DND-41 (cell line): ENCODE measurements around the gene PTPRN2.

Experiments
- ATAC-seq: fragments of 200-7000 bp; cut with Tn5 transposase; 3 replicates; pipeline ENCODE4 v1.9.1; 2021; ENCODE audit warnings: low read depth; ENCODE audit not compliant: insufficient read depth
- DNase-seq: peaks from one replicate; pipeline ENCODE4 v3.0.0-alpha.2; 2020
- H2AFZ ChIP-seq: 2 replicates; pipeline ENCODE4 v1.6.0; 2012; ENCODE audit warnings: low read depth, low read length
- H3K27ac ChIP-seq: 2 replicates; pipeline ENCODE4 v1.5.1; 2012; ENCODE audit warnings: low read length, inconsistent platforms
- H3K27me3 ChIP-seq: fragments of 200-600 bp; sonication (generic); 2 replicates; pipeline ENCODE4 v1.6.0; 2012; ENCODE audit warnings: low read length, mild to moderate bottlenecking, inconsistent platforms; ENCODE audit not compliant: insufficient read depth, poor library complexity
- H3K36me3 ChIP-seq: 2 replicates; pipeline ENCODE4 v1.5.1; 2012; ENCODE audit warnings: low read length, inconsistent platforms; ENCODE audit not compliant: insufficient read depth
- H3K4me1 ChIP-seq: 2 replicates; pipeline ENCODE4 v1.5.1; 2012; ENCODE audit warnings: mild to moderate bottlenecking, low read length; ENCODE audit not compliant: insufficient read depth
- H3K4me2 ChIP-seq: 2 replicates; pipeline ENCODE4 v1.6.0; 2012; ENCODE audit warnings: mild to moderate bottlenecking, moderate library complexity, low read length, inconsistent platforms; ENCODE audit not compliant: insufficient read depth
- H3K4me3 ChIP-seq, 2 experiments: fragments of 200-600 bp in 1 of 2; shearing (Covaris generic) in 1 of 2; 2 replicates each; pipeline ENCODE4 v1.5.1; 2012 to 2016; ENCODE audit warnings: inconsistent platforms in 2 of 2, low read length in 2 of 2, mild to moderate bottlenecking in 2 of 2, low read depth in 1 of 2, moderate library complexity in 1 of 2
- H3K79me2 ChIP-seq: 2 replicates; pipeline ENCODE4 v1.6.0; 2012; ENCODE audit warnings: low read length, inconsistent platforms; ENCODE audit not compliant: insufficient read depth
- H3K9ac ChIP-seq: 2 replicates; pipeline ENCODE4 v1.6.0; 2012; ENCODE audit warnings: low read depth, mild to moderate bottlenecking, inconsistent platforms, low read length, moderate library complexity
- H3K9me3 ChIP-seq: 2 replicates; pipeline ENCODE4 v1.5.1; 2012; ENCODE audit warnings: low read length, moderate library complexity, mild to moderate bottlenecking, inconsistent platforms; ENCODE audit not compliant: insufficient read depth, severe bottlenecking
- H4K20me1 ChIP-seq: 2 replicates; pipeline ENCODE4 v1.6.0; 2012; ENCODE audit warnings: low read length; ENCODE audit not compliant: insufficient read depth
- CTCF ChIP-seq: IDR thresholded peaks from 2 replicates; pipeline ENCODE4 v1.5.1; 2012; ENCODE audit warnings: borderline replicate concordance, low read length, moderate library complexity, mild to moderate bottlenecking; ENCODE audit not compliant: poor library complexity, severe bottlenecking; ENCODE audit errors: extremely low read depth
- EZH2 ChIP-seq: IDR thresholded peaks from 3 replicates; pipeline ENCODE4 v1.6.1; 2012; ENCODE audit warnings: borderline replicate concordance, low read depth, mild to moderate bottlenecking, moderate library complexity, low read length, inconsistent platforms; ENCODE audit not compliant: severe bottlenecking

PTPRN2 gene

GRCh38 chr7:158506626-158507025 is 81.0 kb downstream of the PTPRN2 start:
- DNase-seq = no peak
- H3K9ac ChIP-seq = no peak overlapping the region
- no peak overlapping the region for H3K27ac ChIP-seq
- H3K4me1 ChIP-seq = peaks cover 8% of the 10 kb centered on the region; the same call in 1 of the 2 replicates
- TF ChIP-seq EZH2 = no peak
- no peak for TF ChIP-seq CTCF
- H2AFZ ChIP-seq = no peak overlapping the region
- no peak overlapping the region for H3K4me3 ChIP-seq
- H3K27me3 ChIP-seq = no peaks in the 10 kb centered on the region
- peaks cover 5% of the 10 kb centered on the region for H3K9me3 ChIP-seq
- H3K79me2 ChIP-seq = no peaks in the 10 kb centered on the region
- H3K4me2 ChIP-seq = no peak overlapping the region
- ATAC-seq = no peak
- no peaks in the 10 kb centered on the region for H3K36me3 ChIP-seq
- no peaks in the 10 kb centered on the region for H4K20me1 ChIP-seq

GRCh38 chr7:158505683-158506082 is 81.9 kb downstream of the PTPRN2 start:
- Histone ChIP-seq H3K4me2 (no peak overlapping the region), H3K9ac (no peak overlapping the region), H3K79me2 (no peaks in the 10 kb centered on the region), H3K4me1 (peaks cover 9% of the 10 kb centered on the region), H3K4me3 (no peak overlapping the region), H3K27ac (no peak overlapping the region), H3K36me3 (no peaks in the 10 kb centered on the region), H2AFZ (no peak overlapping the region), H3K9me3 (no peaks in the 10 kb centered on the region), H3K27me3 (no peaks in the 10 kb centered on the region), H4K20me1 (no peaks in the 10 kb centered on the region)
- no peak for TF ChIP-seq CTCF
- no peak for TF ChIP-seq EZH2
- DNase-seq = no peak
- ATAC-seq = no peak

GRCh38 chr7:158502068-158502750 is 85.4 kb downstream of the PTPRN2 start:
- no peaks in the 10 kb centered on the region for H3K9me3 ChIP-seq

More at GRCh38 chr7:158502068-158502750, 85.4 kb downstream of the PTPRN2 start:
- ATAC-seq = no peak
- Histone ChIP-seq H4K20me1 (no peaks in the 10 kb centered on the region), H3K27ac (no peak overlapping the region), H3K9ac (no peak overlapping the region), H2AFZ (no peak overlapping the region), H3K4me3 (no peak overlapping the region), H3K27me3 (no peaks in the 10 kb centered on the region), H3K4me1 (peaks cover 8% of the 10 kb centered on the region), H3K36me3 (no peaks in the 10 kb centered on the region), H3K79me2 (no peaks in the 10 kb centered on the region), H3K4me2 (no peak overlapping the region)
- TF ChIP-seq EZH2 = no peak
- no peak for TF ChIP-seq CTCF
- DNase-seq = no peak
